ENCODE data around the gene KCNN1.
"Not testable (repeated sequence)": the region's sequence is repeated elsewhere in the genome, so short reads cannot be mapped to it uniquely, and the experiment has no call there.

- TF ChIP-seq CTCF (IDR thresholded peaks at IDR 0.05; ENCODE audit: low read depth, low read length); POLR2A (IDR thresholded peaks at IDR 0.05; ENCODE audit: extremely low read depth, insufficient read length); MAX (IDR thresholded peaks at IDR 0.05; ENCODE audit: low read depth, low read length); MYC (IDR thresholded peaks at IDR 0.05; ENCODE audit: low read depth, low read length): not testable (repeated sequence)
These were observed 64.5 kb downstream of the KCNN1 start for GRCh38 chr19:18031401-18031800.

Measured in NB4 (cell line).